Measurements from ENCODE around the gene SYT1.

The SYT1 gene

DNA sequence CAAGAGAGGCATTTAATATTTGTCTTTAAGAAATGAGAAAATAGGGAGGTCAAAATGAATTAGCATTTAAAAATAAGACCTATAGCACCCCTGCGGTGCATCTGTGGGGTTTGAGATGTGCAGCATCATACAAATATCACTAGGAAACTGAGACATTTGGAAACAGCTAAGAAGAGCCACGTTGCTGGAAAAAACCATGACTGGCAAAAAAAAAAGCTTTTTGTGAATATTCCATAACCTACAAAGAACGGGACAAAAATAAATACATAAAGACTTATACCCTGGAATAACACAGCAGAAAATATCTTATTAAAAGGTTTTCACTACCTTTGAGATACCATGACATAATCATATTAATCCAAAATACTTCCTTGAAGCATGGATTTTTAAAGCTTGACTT lies 460.0 kb downstream of the SYT1 start:
- no peak overlapping the region for H3K4me3 ChIP-seq (ENCODE audit: low read length)
- TF ChIP-seq, protein P1, sequence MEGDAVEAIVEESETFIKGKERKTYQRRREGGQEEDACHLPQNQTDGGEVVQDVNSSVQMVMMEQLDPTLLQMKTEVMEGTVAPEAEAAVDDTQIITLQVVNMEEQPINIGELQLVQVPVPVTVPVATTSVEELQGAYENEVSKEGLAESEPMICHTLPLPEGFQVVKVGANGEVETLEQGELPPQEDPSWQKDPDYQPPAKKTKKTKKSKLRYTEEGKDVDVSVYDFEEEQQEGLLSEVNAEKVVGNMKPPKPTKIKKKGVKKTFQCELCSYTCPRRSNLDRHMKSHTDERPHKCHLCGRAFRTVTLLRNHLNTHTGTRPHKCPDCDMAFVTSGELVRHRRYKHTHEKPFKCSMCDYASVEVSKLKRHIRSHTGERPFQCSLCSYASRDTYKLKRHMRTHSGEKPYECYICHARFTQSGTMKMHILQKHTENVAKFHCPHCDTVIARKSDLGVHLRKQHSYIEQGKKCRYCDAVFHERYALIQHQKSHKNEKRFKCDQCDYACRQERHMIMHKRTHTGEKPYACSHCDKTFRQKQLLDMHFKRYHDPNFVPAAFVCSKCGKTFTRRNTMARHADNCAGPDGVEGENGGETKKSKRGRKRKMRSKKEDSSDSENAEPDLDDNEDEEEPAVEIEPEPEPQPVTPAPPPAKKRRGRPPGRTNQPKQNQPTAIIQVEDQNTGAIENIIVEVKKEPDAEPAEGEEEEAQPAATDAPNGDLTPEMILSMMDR (IDR thresholded peaks at IDR 0.05; ENCODE audit: insufficient read depth, low read depth, low read length, missing control alignments) = no peak
- DNase-seq (ENCODE audit: low read depth) = no peak

DNA sequence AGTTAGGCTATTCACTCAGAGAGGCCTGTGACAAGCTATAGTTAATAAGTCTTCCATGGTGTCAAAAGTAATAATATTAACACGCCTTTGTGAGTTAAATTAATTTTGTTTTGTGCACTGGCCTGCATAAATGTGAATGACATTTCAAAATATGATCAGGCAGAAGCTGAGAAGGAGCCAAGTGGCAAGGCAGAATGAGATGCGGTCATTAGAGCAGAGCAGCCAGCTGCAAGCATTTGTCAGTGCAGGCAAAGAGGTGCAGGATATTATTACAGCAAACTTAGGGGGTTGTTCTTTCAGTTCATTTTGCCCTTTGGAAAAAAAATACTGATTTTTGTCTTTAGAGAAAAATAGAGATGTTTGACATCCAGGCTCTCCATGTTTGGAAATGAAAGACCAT lies 461.6 kb downstream of the SYT1 start:
- no peak for DNase-seq (ENCODE audit: low read depth)
- TF ChIP-seq, protein P1 (IDR thresholded peaks at IDR 0.05; ENCODE audit: insufficient read depth, low read depth, low read length, missing control alignments) = no peak

DNA sequence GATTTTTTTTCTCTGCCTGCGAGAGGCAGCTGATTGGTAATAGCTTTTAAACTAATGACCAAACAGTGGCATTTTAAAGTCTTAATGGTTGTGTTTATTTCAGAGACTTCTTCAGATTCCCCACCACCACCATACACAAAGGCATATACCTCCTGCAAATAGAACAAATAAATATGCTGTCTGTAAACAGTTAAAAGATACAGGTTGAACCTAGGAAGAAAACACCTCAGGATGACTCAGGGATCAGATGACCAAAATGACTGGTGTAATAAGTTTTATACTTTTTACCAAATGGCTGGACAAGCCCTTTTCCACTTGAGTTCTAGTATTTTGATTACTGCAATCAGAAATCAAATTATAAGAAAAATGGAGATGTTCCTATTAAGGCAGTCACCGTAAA lies 462.1 kb downstream of the SYT1 start:
- TF ChIP-seq, protein P1 (IDR thresholded peaks at IDR 0.05; ENCODE audit: insufficient read depth, low read depth, low read length, missing control alignments) = no peak
- no peak overlapping the region for H3K4me3 ChIP-seq (ENCODE audit: low read length)
- peak; percentile 40 for DNase-seq (ENCODE audit: low read depth)

More for the DNA sequence above, 461.6 kb downstream of the SYT1 start:
- no peak overlapping the region for H3K4me3 ChIP-seq (ENCODE audit: low read length)

DNA sequence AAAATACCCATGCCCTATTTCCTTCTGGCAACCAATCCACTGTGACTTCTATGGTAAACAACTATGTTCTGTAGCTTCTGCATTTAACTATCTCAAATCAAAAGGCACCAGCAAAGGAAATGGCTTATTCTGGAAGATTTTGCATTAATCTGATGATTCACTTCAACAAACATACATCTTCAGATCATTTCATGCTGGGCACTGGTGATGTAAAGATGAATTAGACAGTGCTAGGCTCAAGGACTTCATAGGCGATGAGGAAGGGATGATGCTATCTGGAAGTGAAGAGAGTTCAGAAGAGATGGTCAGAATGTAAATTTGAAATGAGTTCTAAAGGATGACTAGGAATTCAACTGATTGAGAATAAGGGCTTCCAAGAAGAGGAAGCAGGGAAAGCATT lies 462.9 kb downstream of the SYT1 start:
- DNase-seq (ENCODE audit: low read depth) = peak; percentile 7
- TF ChIP-seq, protein P1 (IDR thresholded peaks at IDR 0.05; ENCODE audit: insufficient read depth, low read depth, low read length, missing control alignments) = no peak
- H3K4me3 ChIP-seq (ENCODE audit: low read length) = no peak overlapping the region

DNA sequence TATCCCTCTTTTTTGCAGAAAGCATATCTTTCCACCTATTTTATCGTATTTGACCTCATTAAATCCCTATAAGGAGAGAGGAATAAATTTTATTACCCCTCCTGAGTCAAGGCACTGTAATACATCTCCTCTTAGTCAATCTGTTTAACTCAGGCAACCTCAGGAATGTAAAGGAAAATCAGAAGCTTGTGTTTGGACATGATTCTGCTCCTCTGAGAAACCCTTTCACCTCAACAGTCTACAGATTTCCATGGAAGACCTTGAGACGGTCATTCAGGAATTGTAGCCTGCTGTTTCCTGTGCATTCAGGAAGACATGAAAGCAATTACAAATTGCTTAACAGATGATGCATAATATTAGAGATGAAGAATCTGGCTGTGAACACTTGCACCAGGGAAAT lies 465.4 kb downstream of the SYT1 start:
- peak; percentile 36 for DNase-seq (ENCODE audit: low read depth)
- TF ChIP-seq, protein P1 (IDR thresholded peaks at IDR 0.05; ENCODE audit: insufficient read depth, low read depth, low read length, missing control alignments) = no peak

DNA sequence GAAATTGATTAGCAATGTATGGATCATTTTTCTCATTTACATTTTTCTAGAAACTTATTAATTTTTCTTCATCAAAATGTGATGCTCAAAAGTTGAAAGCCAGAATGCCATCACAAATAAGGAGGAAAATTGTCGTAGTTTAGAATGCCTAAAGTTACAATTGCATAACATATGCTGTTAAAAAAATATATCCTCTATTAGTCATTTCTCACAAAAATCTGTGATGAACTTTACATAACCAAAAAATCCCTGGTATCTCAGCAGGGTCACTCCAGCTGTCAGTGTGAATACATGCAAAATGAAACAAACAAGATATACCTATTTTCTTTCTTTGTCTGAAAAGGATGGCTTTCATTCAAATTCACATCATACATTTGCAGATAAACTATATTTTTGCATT lies 467.3 kb downstream of the SYT1 start:
- no peak for DNase-seq (ENCODE audit: low read depth)
- H3K4me3 ChIP-seq (ENCODE audit: low read length) = no peak overlapping the region
- TF ChIP-seq, protein P1 (IDR thresholded peaks at IDR 0.05; ENCODE audit: insufficient read depth, low read depth, low read length, missing control alignments) = no peak

More for the DNA sequence above, 465.4 kb downstream of the SYT1 start:
- H3K4me3 ChIP-seq (ENCODE audit: low read length) = no peak overlapping the region

DNA sequence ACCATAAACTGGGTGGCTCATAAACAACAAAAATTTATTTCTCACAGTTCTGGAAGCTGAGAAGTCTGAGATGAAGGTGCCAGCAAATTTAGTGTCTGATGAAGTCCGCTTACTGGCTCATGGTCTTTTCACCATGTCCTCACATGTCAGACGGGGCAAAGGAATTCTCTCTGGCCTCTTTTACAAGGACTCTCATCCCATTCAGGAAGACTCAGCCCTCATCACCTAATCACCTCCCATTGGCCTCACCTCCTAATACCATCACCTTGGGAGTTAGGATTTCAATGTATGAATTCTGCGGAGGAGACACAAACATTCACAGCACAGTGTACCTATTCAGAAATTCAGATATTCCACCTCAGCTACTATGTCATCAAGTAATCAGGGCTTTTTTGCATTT lies 468.6 kb downstream of the SYT1 start:
- TF ChIP-seq, protein P1 (IDR thresholded peaks at IDR 0.05; ENCODE audit: insufficient read depth, low read depth, low read length, missing control alignments) = no peak
- DNase-seq (ENCODE audit: low read depth) = no peak
- H3K4me3 ChIP-seq (ENCODE audit: low read length) = no peak overlapping the region
